Fibroblast of villous mesenchyme (primary cell): Measurements from ENCODE around the gene TNFAIP8L2. TPM values are rescaled to one million over a fixed set of nuclear protein-coding genes. Genes with fewer than 3 reads are reported as not detected.

Source experiments
- DNase-seq: peaks from one replicate; pipeline ENCODE4 v3.0.0-alpha.2; 2010; ENCODE audit warnings: low read depth
- H3K4me3 ChIP-seq: 2 replicates; pipeline ENCODE4 v1.5.1; 2011; ENCODE audit warnings: low read depth, mild to moderate bottlenecking, low read length
- total RNA-seq: library from RNA; depleted of rRNA; stranded (reverse); fragments of >200 nt; gene quantifications from 2 replicates; pipeline ENCODE4 v1.2.3, GENCODE V29; 2012
- TF ChIP-seq, protein P1 (sequence below): IDR thresholded peaks from 2 replicates; pipeline ENCODE4 v1.5.1; 2012; ENCODE audit warnings: low read depth, mild to moderate bottlenecking, low read length; ENCODE audit not compliant: insufficient read depth

Gene TNFAIP8L2
- total RNA-seq, 1 donor, result not detected

DNA sequence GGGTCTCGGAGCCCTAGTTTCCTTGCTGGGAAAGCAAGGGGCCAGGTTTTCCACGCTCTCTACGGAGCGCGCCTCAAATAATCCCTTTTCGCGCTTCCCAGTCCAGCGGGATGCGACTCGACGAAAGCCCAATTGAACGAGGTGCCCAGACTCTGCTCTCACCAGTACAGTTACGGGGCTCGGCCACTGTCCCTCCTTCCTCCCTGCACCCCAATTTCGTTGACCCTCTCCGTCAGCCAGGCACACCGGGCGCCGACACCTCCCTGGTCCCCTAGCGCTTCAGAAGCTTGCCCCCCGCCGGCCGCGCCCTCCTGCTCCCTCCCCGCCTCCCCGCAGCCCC, 10.4 kb upstream of the TNFAIP8L2 start:
- TF ChIP-seq, protein P1, sequence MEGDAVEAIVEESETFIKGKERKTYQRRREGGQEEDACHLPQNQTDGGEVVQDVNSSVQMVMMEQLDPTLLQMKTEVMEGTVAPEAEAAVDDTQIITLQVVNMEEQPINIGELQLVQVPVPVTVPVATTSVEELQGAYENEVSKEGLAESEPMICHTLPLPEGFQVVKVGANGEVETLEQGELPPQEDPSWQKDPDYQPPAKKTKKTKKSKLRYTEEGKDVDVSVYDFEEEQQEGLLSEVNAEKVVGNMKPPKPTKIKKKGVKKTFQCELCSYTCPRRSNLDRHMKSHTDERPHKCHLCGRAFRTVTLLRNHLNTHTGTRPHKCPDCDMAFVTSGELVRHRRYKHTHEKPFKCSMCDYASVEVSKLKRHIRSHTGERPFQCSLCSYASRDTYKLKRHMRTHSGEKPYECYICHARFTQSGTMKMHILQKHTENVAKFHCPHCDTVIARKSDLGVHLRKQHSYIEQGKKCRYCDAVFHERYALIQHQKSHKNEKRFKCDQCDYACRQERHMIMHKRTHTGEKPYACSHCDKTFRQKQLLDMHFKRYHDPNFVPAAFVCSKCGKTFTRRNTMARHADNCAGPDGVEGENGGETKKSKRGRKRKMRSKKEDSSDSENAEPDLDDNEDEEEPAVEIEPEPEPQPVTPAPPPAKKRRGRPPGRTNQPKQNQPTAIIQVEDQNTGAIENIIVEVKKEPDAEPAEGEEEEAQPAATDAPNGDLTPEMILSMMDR, result no peak
- no peak for DNase-seq

DNA sequence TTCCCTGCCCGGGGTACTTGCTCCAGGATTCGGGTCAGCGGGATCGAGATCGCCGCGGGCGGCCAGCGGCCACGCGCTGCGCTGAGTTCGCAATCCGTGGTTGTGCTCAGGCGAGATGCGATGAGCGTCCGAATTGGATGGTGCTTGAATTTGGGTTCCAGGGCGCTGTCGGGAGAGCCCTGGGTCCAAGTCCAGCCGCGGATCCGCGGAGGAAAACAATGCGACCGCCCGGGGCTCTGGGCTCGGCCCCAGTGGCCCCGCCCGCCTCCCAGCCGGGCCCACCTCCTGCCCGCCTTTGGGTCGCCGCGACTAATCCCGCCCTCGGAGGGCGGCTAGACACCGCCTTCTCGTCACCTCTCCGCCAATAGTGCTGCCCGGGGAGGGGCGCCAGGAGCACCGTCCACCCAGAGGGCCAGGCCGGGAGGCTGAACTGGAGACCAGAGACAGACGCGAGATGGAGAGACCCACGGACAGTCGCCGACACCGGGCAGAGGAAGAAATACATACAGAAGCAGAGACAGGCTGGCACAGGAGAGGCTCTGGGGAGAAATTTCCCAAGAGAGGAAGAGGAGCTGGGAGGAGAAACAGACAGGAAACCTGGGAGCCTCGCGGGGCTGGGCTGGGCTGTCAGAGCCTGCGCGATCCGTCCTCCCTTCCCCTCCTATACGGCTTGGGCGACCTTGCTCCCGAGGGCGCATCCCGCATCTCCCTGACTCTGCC, 9.9 kb upstream of the TNFAIP8L2 start, which contains the start of gene SEMA6C:
Gene SEMA6C (minus strand): TSS at position 220 of the 720 bp plus-strand sequence. CDS start 4,010 bp downstream, outside the sequence.
- TF ChIP-seq, protein P1, result no peak

More for the DNA sequence above, 10.4 kb upstream of the TNFAIP8L2 start:
- H3K4me3 ChIP-seq, result peak overlapping the region; percentile 60

DNA sequence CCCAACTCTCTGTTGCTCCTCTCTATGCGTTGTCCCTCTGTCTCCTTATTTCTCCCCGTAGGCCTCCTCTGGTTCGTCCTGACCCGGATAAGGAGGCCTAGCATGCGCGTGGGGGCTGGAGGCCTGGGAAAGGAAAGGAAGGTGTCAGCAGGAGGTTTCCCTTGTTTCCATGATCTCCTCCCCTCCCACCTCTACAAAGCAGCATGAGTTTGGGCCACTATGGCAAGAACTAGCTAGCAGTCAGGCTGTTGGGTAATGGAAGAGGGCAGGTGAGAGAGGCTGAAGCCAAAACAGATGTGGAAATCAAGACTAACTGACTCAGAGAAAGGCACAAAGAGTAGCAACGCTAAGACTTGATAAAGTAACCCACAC, 9.3 kb upstream of the TNFAIP8L2 start:
- peak overlapping the region; percentile 60 for H3K4me3 ChIP-seq
- DNase-seq, result peak; percentile 35
- TF ChIP-seq, protein P1, result no peak

More for the DNA sequence above, 9.9 kb upstream of the TNFAIP8L2 start, which contains the start of gene SEMA6C:
- peak; percentile 90 for DNase-seq
- peak within 1 kb of the TSS; percentile 60 for H3K4me3 ChIP-seq

DNA sequence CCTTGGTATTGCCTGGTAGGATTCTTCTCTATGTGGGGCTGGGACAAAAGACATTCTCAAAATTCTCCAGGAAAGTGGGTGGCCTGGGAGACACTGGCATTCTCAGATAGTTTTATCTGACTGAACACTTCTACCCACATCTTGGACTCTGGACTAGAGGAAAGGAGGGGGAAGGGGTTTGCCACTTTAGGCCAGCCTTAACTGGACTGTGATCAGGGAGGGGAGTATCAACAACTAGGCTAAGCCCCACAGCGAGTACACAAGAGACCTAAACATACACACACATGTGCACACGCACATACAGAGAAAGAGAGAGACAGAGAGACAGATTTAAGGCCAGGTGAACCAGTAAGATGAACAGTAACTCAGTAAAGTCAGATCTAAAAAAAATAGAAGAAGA, 8.8 kb upstream of the TNFAIP8L2 start:
- DNase-seq, result no peak
- TF ChIP-seq, protein P1, result no peak

DNA sequence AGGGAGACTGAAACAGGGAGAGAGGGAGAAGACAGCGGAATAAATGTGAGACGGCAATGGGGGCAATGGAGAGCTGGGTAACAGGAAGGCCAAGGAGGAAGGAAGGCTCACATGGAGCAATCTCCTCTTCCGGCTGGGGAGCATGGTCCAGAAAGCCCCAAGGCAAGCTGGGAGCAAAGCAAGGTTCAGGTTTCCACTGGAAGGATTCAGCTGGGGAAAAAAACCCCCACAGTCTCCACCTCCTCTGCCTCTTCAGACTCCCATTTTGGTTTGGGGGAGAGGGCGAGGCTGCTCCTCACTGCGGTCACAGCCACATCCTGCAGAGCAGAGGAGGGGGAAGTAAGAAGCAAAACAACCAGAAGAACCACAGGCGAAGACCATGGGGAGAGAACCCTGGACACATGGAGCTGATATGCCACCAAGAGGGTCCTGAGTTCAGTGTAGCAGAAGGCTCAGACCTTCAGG, 650 bp downstream of the TNFAIP8L2 start:
- TF ChIP-seq, protein P1, result no peak
- no peak overlapping the region for H3K4me3 ChIP-seq
- DNase-seq, result no peak

More for the DNA sequence above, 8.8 kb upstream of the TNFAIP8L2 start:
- H3K4me3 ChIP-seq, result no peak overlapping the region

DNA sequence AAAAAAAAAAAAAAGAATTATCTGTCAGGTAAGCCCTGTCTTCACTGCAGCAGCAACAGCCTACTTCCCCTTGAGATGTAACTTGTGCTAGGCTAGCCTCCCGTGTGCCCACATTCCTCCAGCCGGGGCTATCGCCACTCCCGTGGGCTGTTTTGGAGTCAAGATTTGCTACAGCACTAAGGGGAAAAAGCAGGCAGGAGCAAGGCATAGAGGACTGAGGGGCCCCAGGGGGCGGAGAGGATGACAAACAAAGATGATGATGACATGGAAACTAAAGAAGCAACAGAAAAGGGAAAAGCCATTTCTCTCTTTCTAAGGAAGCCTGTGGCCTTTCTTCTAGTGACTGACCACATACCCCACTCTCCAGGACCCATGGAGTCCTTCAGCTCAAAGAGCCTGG, 1.9 kb downstream of the TNFAIP8L2 start:
- no peak overlapping the region for H3K4me3 ChIP-seq
- no peak for DNase-seq
- TF ChIP-seq, protein P1, result no peak
